ENCODE results near the gene JCHAIN.

Gene JCHAIN

DNA sequence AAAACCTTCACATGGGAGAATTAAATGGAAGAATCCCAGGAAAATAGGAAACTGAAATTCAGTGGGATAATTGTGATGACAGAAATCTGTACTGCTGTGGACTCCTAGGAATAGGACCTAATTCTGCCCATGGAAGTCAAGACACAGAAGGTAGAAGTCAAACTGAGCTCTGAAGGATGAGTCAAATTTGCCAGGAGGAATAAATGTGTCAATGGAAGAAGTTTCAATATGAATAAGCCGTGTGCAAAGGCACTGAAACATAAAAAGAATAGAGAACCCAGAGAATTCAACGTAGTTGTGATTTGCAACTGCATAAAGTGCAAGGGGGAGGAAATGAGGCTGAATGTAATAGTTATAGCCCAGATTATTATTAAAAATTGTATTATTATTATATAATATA lies 26.1 kb downstream of the JCHAIN start:
- no peak for DNase-seq (ENCODE audit: low read depth in 2 of 3, low spot score in 2 of 3)

DNA sequence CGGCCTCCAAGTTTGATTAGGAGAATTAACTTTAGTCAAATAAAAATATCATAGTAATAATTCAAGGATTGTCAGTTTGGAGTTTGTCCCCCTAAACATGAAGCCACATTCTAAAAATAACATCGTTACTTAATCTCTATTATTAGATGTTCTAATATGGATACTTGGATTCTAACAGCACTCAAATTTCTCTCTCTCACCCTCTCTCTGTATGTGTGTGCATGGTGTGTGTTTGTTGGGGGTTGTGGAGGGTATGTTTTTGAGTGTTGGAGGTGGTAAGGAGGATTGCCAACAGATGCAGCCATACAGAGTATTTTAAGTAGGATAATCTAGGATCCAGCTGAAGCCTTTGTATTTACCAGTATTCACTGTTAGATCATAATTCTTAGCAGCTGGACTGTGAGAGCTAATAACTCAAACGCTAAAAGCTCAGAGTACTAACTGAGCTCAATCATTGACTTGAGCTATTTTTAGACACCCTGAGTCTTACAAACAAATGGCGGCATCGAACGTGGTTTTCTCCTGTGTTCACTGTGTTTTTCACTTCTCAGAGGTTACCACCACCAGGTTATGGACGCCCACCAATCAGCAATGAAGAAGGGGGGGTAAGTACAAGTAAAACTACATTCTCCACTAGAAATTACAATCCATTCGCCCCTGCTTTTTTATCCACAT lies 28.9 kb downstream of the JCHAIN start:
- DNase-seq (ENCODE audit: low read depth in 2 of 3, low spot score in 2 of 3), result no peak

DNA sequence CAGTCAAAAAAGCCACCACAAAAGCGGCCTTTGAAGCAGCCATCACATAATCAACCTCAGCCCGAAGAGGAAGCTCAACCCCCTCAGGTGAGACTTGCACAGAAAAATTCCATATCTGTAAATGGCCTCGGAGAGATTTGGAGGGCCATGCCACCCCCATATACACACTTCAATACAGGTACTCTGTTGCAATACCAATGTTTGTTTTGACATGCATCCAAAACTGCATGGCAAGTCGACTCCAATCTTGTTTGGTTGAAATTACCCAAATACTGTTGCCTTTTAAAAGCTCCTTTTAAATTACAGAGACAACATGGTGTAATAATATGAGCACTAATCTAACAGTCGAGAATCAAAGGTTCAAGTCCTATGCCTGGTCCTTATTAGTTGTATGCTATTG lies 31.8 kb downstream of the JCHAIN start:
- DNase-seq (ENCODE audit: low read depth in 2 of 3, low spot score in 2 of 3), result no peak

DNA sequence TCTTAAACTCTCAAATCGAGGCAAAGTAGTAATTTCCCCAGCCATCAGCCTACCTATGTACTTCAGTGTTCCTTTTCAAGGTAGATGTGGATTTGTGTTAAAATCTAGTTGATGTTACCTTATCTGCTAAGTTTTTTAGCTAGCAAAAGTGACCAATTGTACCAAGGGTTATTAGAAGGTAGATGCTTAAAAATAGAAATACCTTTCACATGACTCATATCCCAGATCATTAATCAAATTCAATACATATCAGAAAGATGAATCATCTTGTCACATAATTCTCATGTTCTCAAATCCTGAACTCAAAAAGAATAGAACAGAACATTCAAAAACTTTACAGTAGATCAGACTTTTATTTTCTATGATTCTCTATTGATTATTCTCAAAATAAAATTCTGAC lies 34.3 kb downstream of the JCHAIN start:
- DNase-seq (ENCODE audit: low read depth in 2 of 3, low spot score in 2 of 3), result no peak

DNA sequence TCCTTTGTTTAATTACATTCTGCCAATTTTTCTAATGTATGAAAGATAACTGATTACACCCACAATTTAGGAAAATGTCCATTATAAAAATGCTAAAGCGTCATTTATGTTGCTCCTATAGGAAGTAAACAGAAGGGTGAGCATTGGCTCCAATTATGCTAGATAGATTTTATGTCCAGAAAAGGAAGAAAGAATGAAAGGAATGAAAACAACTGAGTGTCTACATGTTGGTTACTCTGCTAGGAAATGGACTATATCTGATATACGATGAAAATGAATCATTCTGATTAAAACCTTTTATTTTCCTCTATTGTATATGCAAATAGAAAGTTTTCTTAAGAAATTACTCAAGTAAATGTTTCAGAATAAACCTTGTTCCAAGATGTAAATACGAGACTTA lies 36.1 kb downstream of the JCHAIN start:
- no peak for DNase-seq (ENCODE audit: low read depth in 2 of 3, low spot score in 2 of 3)

DNA sequence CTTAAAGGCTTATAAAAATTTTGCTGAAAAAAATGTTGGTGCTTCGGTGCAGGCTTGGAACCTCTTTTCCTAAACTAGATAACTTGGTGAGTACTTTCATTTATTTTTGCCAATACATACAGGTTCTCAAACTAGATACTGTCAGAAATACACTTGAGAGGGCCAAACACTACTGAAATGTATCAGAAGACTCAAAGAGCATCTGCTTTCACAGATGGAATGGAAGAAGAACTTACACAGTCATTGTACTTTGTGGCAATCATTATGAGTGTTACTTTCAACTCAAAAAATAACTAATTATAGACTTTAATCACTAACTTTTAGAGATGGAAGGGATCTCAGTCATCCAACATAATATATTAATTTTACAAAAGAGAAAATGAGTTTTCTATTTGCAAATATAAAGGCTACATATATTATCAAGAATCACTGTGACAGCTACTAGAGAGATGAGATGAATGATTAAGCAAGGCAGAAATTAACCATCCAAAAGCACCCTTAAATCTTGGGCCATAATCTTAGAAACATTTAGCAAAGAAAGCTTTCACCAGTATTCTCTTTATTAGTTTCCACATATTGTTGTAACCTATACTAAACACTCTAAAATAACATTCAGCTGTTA lies 36.7 kb downstream of the JCHAIN start:
- no peak for DNase-seq (ENCODE audit: low read depth in 2 of 3, low spot score in 2 of 3)

DNA sequence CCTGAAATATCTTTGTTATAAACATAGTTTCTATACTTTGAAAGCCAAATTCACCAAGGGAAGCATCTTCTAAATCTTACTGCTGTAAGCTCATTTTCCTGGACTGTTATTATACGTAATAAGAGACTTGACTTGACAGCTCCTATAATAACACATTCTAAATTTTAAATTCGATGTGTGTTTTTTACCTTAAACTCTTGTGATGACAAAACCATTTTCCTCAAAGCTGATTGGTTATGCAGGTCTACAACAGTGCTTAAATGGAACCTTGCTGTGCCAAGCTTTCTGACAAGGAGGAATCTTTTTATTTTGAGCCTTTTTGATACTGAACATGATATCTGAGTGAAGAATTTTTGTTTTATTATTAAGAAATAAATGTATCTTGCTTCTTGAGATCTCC lies 37.9 kb downstream of the JCHAIN start, which contains the start of gene ENAM:
Gene ENAM, plus strand, starts transcription at position 301 of the 400 bp plus-strand sequence. CDS start 757 bp downstream, outside the sequence.
- DNase-seq (ENCODE audit: low read depth in 2 of 3, low spot score in 2 of 3), result no peak

DNA sequence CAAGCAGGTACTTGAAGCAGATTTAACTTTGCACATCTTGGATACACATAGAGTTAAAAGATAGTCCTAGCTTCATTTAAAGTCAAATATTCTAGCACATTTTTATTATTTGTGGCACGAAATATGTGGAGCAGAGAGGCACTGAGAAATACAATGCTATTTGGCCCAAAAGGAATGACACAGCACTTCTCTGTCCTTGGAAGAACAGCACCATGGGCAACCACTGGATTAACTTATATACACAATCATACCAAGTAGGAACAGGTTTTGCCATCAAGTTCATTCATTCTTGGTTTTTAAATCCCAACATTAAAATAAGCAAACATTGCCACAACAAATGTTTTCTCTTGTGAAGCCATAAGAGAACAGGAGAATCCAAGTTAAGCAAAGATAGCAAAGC lies 38.7 kb downstream of the JCHAIN start:
- DNase-seq (ENCODE audit: low read depth in 2 of 3, low spot score in 2 of 3), result no peak

DNA sequence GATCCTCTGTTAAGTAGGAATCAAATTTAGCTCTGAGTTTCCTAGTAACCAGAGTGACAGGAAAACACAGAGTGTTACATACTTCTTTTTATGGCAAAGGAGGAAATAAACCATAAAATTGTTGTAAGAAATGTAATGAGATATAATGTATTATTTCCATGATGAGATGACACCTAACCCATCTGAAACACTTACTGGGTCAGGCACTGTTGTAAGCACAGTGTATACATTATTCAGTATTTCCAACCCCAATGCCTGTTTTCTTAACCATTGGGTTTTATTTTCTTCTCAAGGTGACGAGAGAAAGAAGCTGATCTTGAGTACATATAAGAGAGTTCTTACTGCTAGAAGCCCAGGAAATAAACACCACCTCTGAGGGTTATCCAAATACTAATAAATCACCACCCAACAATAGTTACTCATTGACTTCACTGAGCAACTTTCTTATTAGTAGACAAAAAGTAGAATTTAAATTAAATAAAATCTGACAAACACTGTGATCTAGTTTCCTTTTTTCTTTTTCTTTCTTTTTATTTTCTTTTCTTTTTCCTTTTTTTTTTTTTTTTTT lies 42.0 kb downstream of the JCHAIN start:
- DNase-seq (ENCODE audit: low read depth in 2 of 3, low spot score in 2 of 3), result no peak

DNA sequence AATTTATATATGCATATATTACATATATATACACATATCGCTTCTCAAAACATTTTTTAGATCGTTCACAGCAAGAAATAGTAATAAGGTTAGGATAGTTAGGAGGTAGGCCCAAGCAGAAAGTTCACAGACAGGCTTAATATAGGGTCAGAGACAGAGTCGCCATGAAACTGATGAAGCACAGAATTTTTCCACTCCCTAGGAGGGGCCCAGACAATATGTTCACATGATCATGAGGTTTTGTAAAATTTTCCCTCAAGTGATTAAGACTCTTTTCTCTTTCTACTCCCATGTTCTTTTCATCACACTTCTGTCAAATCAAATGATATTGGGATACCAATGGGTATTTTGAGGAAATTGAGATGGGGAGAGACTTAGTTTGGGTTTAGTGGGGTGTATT lies 43.0 kb downstream of the JCHAIN start:
- DNase-seq (ENCODE audit: low read depth in 2 of 3, low spot score in 2 of 3), result no peak

DNA sequence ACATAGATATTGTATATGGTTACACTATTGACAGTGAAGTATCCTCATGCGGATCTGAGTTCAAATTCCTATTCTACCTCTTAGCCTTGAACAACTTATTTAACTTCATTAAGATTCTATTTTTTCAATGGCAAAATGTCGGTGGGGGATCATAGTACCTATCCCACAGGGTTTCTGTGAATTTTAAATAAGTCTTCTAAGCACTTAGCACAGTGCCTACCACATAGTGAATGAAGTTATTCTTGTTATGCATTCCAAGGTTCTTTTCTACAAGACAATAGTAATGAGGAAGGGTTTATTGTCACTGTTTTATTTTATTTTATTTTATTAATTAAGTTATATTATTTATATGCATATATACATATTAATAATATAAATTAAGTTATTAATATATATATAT lies 46.5 kb downstream of the JCHAIN start:
- DNase-seq (ENCODE audit: low read depth in 2 of 3, low spot score in 2 of 3), result no peak

DNA sequence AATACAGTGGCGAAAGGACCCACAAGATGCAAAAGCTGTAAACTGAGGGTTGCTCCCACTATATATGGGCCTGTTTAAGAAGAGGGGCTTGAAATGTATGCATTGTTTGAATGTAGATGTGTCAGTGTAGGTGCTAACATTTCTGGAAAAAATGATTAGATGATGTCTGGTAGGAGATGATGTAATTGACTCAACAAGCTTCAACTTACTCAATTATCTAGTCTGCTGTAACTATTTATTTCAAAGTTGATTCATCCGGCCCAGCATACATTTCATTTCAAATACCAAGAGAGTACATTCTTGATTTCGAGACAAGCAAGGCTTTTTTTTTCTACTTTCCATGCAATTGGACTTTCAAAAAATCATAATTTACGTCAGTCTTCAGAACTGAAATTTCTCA lies 47.0 kb downstream of the JCHAIN start:
- DNase-seq (ENCODE audit: low read depth in 2 of 3, low spot score in 2 of 3), result no peak

DNA sequence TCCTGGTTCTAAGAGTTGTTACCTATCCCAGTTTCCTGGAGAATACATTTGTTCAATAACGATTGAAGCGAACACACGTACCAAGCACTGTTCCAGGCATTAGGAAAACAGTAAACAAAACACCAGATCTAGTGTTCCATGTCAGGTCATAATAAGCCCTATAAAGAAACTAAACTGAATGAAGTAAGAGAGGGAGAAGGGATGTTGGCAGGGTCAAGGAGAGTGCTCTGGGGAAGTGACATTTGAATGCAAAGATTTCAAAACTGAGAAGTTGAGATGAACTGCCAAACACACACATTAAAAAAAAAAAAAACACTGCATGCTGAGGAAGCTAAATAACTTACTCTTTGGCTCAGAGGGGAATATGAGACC lies 52.1 kb downstream of the JCHAIN start:
- DNase-seq (ENCODE audit: low read depth in 2 of 3, low spot score in 2 of 3), result no peak

DNA sequence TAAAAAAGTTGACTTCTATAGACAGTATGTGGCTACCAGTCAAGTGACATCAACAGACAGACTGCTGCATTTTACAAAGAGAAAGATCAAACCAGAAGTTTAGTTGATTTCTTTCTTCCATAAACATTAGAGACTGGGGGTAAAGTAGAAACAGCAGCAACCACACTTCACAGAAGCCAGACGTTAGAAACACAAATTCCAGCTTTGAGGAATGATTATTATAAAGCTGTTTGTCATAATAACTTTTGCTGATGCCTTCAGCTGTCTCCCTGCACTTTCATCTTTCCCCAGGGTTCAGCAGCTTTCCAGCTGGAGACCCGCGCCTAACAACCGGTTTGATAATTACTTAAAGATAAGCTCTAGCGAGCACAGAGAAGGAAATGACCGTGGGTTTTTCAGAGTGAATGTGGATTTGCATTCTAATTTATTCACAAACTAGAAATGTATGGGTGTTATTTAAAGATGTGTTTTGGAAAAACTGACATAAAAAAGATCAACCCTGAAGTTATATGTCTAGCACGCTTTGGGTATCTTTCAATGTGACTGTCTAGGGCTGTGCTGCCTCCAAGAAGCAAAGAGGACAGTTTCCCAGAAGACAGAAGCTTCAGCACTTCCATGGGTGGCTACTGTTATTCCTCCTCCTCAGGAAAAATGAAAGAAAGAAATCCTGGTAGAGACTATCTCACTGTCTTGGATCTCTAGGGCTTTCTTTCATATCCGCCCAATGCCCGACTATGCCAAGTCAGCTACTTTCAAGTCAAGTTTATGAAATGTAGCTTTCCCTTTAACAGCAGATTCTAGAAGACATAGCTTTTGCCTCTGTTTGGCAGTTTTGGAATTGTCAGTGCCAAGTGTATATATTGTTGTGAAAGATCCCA lies 52.8 kb downstream of the JCHAIN start:
- no peak for DNase-seq (ENCODE audit: low read depth in 2 of 3, low spot score in 2 of 3)

DNA sequence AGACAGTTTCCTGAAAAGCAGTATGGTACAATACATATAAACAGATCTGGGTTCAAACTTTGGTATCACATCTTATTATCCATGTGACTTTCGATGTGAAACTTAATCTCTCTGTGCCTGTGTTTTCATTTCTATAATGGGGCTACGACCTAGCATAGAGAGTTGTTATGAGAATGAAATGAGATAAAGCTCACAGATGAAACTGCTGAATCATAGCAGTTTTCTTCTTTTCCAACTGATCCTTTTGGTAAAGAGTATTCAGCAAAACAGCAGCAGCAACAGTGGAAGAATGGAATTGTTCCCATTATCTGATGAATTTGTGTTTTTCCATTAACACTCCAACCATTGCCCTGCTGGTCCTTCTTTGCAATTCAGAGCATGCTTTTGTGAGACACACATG lies 58.0 kb downstream of the JCHAIN start:
- DNase-seq (ENCODE audit: low read depth in 2 of 3, low spot score in 2 of 3), result no peak

DNA sequence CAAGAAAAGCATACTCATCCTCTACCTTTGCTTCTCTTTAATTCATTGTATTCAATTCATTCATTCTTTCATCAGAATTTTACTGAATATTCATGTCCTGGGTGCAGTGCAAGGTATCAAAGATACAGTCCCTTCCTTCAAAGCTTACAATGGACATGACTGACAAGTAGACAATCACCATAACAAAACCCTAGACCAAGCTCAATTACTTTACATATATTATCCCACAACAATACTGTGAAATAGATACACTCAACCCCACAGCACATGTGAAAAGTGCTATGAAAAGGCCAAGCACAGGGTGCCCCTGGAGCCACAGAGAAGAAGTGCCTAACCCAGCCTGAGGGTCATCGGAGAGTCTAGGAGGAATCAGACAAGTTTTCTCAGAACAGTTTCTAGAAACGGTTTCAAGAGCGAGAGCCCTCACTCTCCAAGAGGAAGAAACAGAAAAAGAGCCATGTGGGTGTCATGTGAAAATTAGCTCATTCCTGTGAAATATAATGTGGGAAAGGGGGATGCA lies 58.9 kb downstream of the JCHAIN start:
- DNase-seq (ENCODE audit: low read depth in 2 of 3, low spot score in 2 of 3), result no peak

DNA sequence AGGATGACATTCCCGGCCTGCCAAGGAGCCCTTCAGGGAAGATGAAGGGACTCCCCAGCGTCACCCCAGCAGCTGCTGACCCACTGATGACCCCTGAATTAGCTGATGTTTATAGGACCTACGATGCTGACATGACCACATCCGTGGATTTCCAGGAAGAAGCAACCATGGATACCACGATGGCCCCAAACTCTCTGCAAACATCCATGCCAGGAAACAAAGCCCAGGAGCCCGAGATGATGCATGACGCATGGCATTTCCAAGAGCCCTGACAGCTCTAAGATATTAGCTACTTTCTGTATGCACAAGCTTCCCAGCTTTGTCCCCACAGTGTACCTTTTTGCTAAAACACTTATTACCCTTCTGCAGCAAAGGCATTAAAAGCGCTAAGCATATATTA lies 59.8 kb downstream of the JCHAIN start:
- no peak for DNase-seq (ENCODE audit: low read depth in 2 of 3, low spot score in 2 of 3)
